Upper lobe of left lung (tissue), 4 donors: Measurements from ENCODE around the gene TOPAZ1.

Experiments used
- EP300 ChIP-seq, 4 donors: sonication (generic); formaldehyde crosslinking; IDR thresholded peaks; one replicate each; pipeline ENCODE4 v1.5.1; 2017; ENCODE audit warnings: antibody characterized with exemption in 4 of 4, control low read depth in 2 of 4
- POLR2A ChIP-seq, 4 donors: fragments of 450-650 bp; IDR thresholded peaks; one replicate each; pipeline ENCODE4 v1.5.1; 2016 to 2017; ENCODE audit warnings: antibody characterized with exemption in 4 of 4, mild to moderate bottlenecking in 2 of 4
- POLR2AphosphoS5 ChIP-seq, 2 donors: sonication (generic); formaldehyde crosslinking; IDR thresholded peaks; one replicate each; pipeline ENCODE4 v1.5.1; 2017; ENCODE audit warnings: antibody characterized with exemption in 2 of 2
- TF ChIP-seq, protein P1 (sequence below), 6 experiments: fragments of 450-650 bp in 4 of 6; fragments of 200-600 bp in 2 of 6; sonication (generic) in 2 of 6; IDR thresholded peaks; one replicate each; pipeline ENCODE4 v1.5.1; 2016 to 2019; ENCODE audit warnings: antibody characterized with exemption in 6 of 6

DNA sequence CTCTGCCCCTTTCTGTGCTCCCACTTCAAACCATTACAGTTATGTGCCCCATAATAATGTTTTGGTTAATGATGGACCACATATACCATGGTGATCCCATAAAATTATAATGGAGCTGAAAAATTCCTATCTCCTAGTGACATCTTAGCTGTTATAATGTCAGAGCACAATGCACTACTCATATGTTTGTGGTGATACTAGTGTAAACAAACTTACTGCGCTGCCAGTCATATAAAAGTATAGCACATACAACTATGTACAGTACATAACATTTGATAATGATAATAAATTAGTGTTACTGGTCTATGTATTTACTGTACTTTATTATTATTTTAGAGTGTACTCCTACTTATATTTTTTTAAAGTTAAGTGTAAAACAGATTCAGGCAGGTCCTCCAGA is 51.3 kb downstream of the TOPAZ1 start:
- TF ChIP-seq EP300 (IDR thresholded peaks at IDR 0.05) (no peak), POLR2A (IDR thresholded peaks at IDR 0.05) (no peak), POLR2AphosphoS5 (IDR thresholded peaks at IDR 0.05) (no peak)
- TF ChIP-seq, protein P1, sequence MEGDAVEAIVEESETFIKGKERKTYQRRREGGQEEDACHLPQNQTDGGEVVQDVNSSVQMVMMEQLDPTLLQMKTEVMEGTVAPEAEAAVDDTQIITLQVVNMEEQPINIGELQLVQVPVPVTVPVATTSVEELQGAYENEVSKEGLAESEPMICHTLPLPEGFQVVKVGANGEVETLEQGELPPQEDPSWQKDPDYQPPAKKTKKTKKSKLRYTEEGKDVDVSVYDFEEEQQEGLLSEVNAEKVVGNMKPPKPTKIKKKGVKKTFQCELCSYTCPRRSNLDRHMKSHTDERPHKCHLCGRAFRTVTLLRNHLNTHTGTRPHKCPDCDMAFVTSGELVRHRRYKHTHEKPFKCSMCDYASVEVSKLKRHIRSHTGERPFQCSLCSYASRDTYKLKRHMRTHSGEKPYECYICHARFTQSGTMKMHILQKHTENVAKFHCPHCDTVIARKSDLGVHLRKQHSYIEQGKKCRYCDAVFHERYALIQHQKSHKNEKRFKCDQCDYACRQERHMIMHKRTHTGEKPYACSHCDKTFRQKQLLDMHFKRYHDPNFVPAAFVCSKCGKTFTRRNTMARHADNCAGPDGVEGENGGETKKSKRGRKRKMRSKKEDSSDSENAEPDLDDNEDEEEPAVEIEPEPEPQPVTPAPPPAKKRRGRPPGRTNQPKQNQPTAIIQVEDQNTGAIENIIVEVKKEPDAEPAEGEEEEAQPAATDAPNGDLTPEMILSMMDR (IDR thresholded peaks at IDR 0.05) = no peak
